WTC11 (cell line): ENCODE results near the gene ENPP6. TPM values are rescaled to one million over a fixed set of nuclear protein-coding genes. Genes with fewer than 3 reads are reported as not detected.

Experiments used
- ATAC-seq: fragments of 200-7000 bp; cut with Tn5 transposase; 2 replicates; pipeline ENCODE4 v1.10.0; 2021; ENCODE audit warnings: mild to moderate bottlenecking, moderate library complexity
- CTCF ChIA-PET: fragments of 300-600 bp; sonication (Branson Sonifier 250); formaldehyde crosslinking; loops from one replicate; lab custom pipeline; 2021; ENCODE audit warnings: antibody characterized with exemption; lab: Charles Lee
- POLR2A ChIA-PET: fragments of 350-600 bp; sonication (Branson Sonifier 250); formaldehyde crosslinking; loops from one replicate; lab custom pipeline; 2021; ENCODE audit warnings: antibody characterized with exemption; lab: Charles Lee
- DNase-seq: peaks from one replicate; pipeline ENCODE4 v3.0.0; 2021; ENCODE audit warnings: low spot score
- H3K27ac Mint-ChIP-seq: 2 replicates; pipeline ENCODE4 v1.8.0; 2021; ENCODE audit warnings: mixed read lengths
- H3K27me3 Mint-ChIP-seq: 2 replicates; pipeline ENCODE4 v1.8.0; 2021; ENCODE audit warnings: low read depth, mild to moderate bottlenecking, moderate library complexity, mixed read lengths
- H3K36me3 Mint-ChIP-seq: 2 replicates; pipeline ENCODE4 v1.8.0; 2021; ENCODE audit warnings: mixed read lengths
- H3K4me1 Mint-ChIP-seq: 2 replicates; pipeline ENCODE4 v1.8.0; 2022; ENCODE audit warnings: mixed read lengths
- H3K4me3 Mint-ChIP-seq: 2 replicates; pipeline ENCODE4 v1.8.0; 2021; ENCODE audit warnings: mild to moderate bottlenecking, moderate library complexity, mixed read lengths
- H3K9me3 Mint-ChIP-seq: 2 replicates; pipeline ENCODE4 v1.8.0; 2021; ENCODE audit warnings: mixed read lengths
- CREM ChIP-seq: sonication (generic); formaldehyde crosslinking; IDR thresholded peaks from 2 replicates; pipeline ENCODE4 v1.8.1; 2022; ENCODE audit warnings: mild to moderate bottlenecking, missing genetic modification reagents, moderate library complexity
- EMX1 ChIP-seq: fragments of 250-450 bp; sonication (Bioruptor Pico); IDR thresholded peaks from 2 replicates; pipeline ENCODE4 v1.8.0; 2021; ENCODE audit warnings: mild to moderate bottlenecking
- ESRRA ChIP-seq: sonication (generic); formaldehyde crosslinking; IDR thresholded peaks from 2 replicates; pipeline ENCODE4 v1.8.1; 2022; ENCODE audit warnings: mild to moderate bottlenecking, missing genetic modification reagents, borderline replicate concordance
- FOXP1 ChIP-seq: sonication (generic); formaldehyde crosslinking; IDR thresholded peaks from 2 replicates; pipeline ENCODE4 v1.8.0; 2022; ENCODE audit warnings: missing genetic modification reagents, mild to moderate bottlenecking, moderate library complexity, borderline replicate concordance
- MXD4 ChIP-seq: fragments of 250-450 bp; sonication (Bioruptor Pico); IDR thresholded peaks from 2 replicates; pipeline ENCODE4 v1.8.0; 2021; ENCODE audit warnings: mild to moderate bottlenecking, moderate library complexity, borderline replicate concordance
- NFE2L1 ChIP-seq: sonication (generic); formaldehyde crosslinking; IDR thresholded peaks from 2 replicates; pipeline ENCODE4 v1.8.1; 2023; ENCODE audit warnings: missing genetic modification reagents
- OVOL2 ChIP-seq: fragments of 250-450 bp; sonication (Bioruptor Pico); IDR thresholded peaks from 2 replicates; pipeline ENCODE4 v1.9.0; 2021; ENCODE audit warnings: mild to moderate bottlenecking, borderline replicate concordance
- SMAD4 ChIP-seq: sonication (generic); formaldehyde crosslinking; IDR thresholded peaks from 2 replicates; pipeline ENCODE4 v1.8.0; 2022; ENCODE audit warnings: mild to moderate bottlenecking, missing genetic modification reagents
- TEAD1 ChIP-seq: sonication (generic); formaldehyde crosslinking; IDR thresholded peaks from 2 replicates; pipeline ENCODE4 v1.8.0; 2022; ENCODE audit warnings: mild to moderate bottlenecking, missing genetic modification reagents
- ZNF121 ChIP-seq: sonication (generic); formaldehyde crosslinking; IDR thresholded peaks from 2 replicates; pipeline ENCODE4 v1.8.0; 2023; ENCODE audit warnings: missing genetic modification reagents
- ZNF317 ChIP-seq: sonication (generic); formaldehyde crosslinking; IDR thresholded peaks from 2 replicates; pipeline ENCODE4 v1.8.1; 2023; ENCODE audit warnings: low read depth, mild to moderate bottlenecking, moderate library complexity, missing genetic modification reagents, borderline replicate concordance
- ZNF396 ChIP-seq: fragments of 250-450 bp; sonication (Bioruptor Pico); IDR thresholded peaks from 2 replicates; pipeline ENCODE4 v1.8.0; 2021; ENCODE audit warnings: mild to moderate bottlenecking, moderate library complexity, borderline replicate concordance
- total RNA-seq: library from RNA; stranded (reverse); gene quantifications from 3 replicates; pipeline ENCODE4 v1.2.3, GENCODE V29; 2021
- TF ChIP-seq, protein P1 (sequence below): sonication (generic); formaldehyde crosslinking; IDR thresholded peaks from 2 replicates; pipeline ENCODE4 v1.8.1; 2023; ENCODE audit warnings: mild to moderate bottlenecking, missing genetic modification reagents
- TF ChIP-seq, protein P2 (sequence below): sonication (generic); formaldehyde crosslinking; IDR thresholded peaks from 2 replicates; pipeline ENCODE4 v1.8.1; 2023; ENCODE audit warnings: mild to moderate bottlenecking, missing genetic modification reagents, moderate library complexity
- TF ChIP-seq, protein P3 (sequence below): sonication (generic); formaldehyde crosslinking; IDR thresholded peaks from 2 replicates; pipeline ENCODE4 v1.8.1; 2023; ENCODE audit warnings: mild to moderate bottlenecking, missing genetic modification reagents
- TF ChIP-seq, protein P4 (sequence below): sonication (generic); formaldehyde crosslinking; IDR thresholded peaks from 2 replicates; pipeline ENCODE4 v1.8.1; 2022; ENCODE audit warnings: mild to moderate bottlenecking, moderate library complexity, missing genetic modification reagents
- TF ChIP-seq, protein P5 (sequence below): fragments of 250-450 bp; sonication (Bioruptor Pico); IDR thresholded peaks from 2 replicates; pipeline ENCODE4 v1.9.0; 2021; ENCODE audit warnings: mild to moderate bottlenecking
- TF ChIP-seq, protein P6 (sequence below): sonication (generic); formaldehyde crosslinking; IDR thresholded peaks from 2 replicates; pipeline ENCODE4 v1.8.1; 2022; ENCODE audit warnings: low read depth, missing genetic modification reagents, borderline replicate concordance
- TF ChIP-seq, protein P7 (sequence below): sonication (generic); formaldehyde crosslinking; IDR thresholded peaks from 2 replicates; pipeline ENCODE4 v1.8.0; 2023; ENCODE audit warnings: mild to moderate bottlenecking, missing genetic modification reagents

Gene ENPP6
- total RNA-seq, 1 experiment from 2014 or later, result 0.09 TPM

DNA sequence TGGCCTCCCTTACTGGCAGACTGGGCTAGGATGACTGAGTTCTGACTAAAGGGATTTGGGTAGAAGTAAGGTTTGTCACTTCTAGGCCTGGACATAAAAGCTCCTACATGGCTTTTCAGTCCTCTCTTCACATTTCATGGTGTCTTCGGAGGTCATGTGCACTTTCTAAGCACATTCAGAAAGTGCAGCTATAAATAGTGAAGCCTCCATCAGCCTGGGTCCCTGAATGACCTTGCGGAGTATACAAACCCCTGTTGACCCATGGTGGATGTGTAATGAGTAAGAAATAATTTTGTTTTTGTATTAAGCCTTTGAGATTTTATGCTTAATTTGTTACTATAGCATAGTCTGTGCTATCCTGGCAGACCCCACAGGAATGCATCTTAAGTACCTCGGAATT, 158.6 kb downstream of the ENPP6 start:
- Mint-ChIP-seq H3K27me3 (no peaks in the 10 kb centered on the region; the same call in 1 of the 2 replicates), H3K4me3 (no peak overlapping the region), H3K36me3 (no peaks in the 10 kb centered on the region), H3K4me1 (peaks cover 15% of the 10 kb centered on the region), H3K9me3 (no peaks in the 10 kb centered on the region), H3K27ac (no peak overlapping the region)
- CTCF ChIA-PET, result no interaction called here
- TF ChIP-seq FOXP1 (CRISPR knock-in tag) (no peak), CREM (no peak), EMX1 (CRISPR knock-in tag) (no peak), ZNF317 (no peak)
- TF ChIP-seq, protein P1, sequence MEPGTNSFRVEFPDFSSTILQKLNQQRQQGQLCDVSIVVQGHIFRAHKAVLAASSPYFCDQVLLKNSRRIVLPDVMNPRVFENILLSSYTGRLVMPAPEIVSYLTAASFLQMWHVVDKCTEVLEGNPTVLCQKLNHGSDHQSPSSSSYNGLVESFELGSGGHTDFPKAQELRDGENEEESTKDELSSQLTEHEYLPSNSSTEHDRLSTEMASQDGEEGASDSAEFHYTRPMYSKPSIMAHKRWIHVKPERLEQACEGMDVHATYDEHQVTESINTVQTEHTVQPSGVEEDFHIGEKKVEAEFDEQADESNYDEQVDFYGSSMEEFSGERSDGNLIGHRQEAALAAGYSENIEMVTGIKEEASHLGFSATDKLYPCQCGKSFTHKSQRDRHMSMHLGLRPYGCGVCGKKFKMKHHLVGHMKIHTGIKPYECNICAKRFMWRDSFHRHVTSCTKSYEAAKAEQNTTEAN, result no peak
- TF ChIP-seq, protein P2, sequence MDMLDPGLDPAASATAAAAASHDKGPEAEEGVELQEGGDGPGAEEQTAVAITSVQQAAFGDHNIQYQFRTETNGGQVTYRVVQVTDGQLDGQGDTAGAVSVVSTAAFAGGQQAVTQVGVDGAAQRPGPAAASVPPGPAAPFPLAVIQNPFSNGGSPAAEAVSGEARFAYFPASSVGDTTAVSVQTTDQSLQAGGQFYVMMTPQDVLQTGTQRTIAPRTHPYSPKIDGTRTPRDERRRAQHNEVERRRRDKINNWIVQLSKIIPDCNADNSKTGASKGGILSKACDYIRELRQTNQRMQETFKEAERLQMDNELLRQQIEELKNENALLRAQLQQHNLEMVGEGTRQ (CRISPR knock-in tag), result no peak
- DNase-seq, result no peak
- no peak for ATAC-seq
- POLR2A ChIA-PET, result no interaction called here

DNA sequence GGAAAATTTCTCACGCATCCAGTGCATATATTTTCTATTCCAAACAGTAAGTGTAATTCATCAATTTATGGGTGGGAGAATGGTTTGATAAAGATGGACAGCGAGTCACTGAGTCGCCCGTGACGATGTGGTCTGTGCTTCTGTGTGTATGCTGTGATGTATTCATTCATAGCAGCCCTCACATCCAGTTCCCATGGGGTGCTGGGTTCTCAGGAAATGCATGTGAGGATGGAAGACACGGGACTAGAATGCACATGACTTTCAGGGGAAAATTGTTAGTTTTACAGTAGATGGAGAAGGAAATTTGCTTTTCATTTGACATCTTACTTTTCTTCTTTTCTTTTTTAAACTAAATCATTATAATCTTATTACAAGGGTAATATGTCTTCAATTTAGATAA, 159.6 kb downstream of the ENPP6 start:
- ATAC-seq (no peak), DNase-seq (no peak)
- ChIA-PET POLR2A (no interaction called here), CTCF (no interaction called here)
- Mint-ChIP-seq H3K4me1 (peaks cover 15% of the 10 kb centered on the region), H3K4me3 (no peak overlapping the region), H3K36me3 (no peaks in the 10 kb centered on the region), H3K9me3 (no peaks in the 10 kb centered on the region), H3K27me3 (no peaks in the 10 kb centered on the region; the same call in 1 of the 2 replicates), H3K27ac (no peak overlapping the region)
- no peak for TF ChIP-seq NFE2L1 (CRISPR knock-in tag)
- TF ChIP-seq MXD4, result no peak
- TF ChIP-seq OVOL2 (CRISPR knock-in tag), result no peak
- TF ChIP-seq, protein P3, sequence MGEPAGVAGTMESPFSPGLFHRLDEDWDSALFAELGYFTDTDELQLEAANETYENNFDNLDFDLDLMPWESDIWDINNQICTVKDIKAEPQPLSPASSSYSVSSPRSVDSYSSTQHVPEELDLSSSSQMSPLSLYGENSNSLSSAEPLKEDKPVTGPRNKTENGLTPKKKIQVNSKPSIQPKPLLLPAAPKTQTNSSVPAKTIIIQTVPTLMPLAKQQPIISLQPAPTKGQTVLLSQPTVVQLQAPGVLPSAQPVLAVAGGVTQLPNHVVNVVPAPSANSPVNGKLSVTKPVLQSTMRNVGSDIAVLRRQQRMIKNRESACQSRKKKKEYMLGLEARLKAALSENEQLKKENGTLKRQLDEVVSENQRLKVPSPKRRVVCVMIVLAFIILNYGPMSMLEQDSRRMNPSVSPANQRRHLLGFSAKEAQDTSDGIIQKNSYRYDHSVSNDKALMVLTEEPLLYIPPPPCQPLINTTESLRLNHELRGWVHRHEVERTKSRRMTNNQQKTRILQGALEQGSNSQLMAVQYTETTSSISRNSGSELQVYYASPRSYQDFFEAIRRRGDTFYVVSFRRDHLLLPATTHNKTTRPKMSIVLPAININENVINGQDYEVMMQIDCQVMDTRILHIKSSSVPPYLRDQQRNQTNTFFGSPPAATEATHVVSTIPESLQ, result no peak

DNA sequence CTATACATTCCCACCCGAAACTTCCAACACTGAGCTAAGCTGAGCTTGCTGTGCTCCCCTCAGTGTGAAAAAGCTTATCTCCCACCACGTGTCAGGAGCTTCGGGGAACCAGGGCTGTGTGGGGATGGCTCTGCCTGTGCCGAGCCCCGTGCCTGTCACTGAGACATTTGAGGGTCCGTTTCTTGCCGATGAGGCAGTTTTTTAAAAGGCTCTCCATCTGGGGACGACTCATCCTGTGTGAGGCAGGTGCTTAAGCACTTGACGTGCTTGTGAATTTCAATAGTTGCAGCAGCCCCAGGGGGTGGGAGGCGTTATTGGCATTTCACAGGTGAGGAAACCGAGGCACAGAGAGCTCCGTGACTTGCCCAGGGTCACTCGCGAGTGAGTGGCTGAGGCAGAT, 160.8 kb downstream of the ENPP6 start:
- Mint-ChIP-seq H3K36me3 (no peaks in the 10 kb centered on the region), H3K27me3 (no peaks in the 10 kb centered on the region; the same call in 1 of the 2 replicates), H3K4me3 (no peak overlapping the region), H3K9me3 (no peaks in the 10 kb centered on the region), H3K4me1 (peaks cover 15% of the 10 kb centered on the region), H3K27ac (no peak overlapping the region)
- CTCF ChIA-PET, result no interaction called here
- POLR2A ChIA-PET, result no interaction called here
- ATAC-seq (no peak; the same call in none of the 2 replicates), DNase-seq (no peak)
- TF ChIP-seq, protein P4, sequence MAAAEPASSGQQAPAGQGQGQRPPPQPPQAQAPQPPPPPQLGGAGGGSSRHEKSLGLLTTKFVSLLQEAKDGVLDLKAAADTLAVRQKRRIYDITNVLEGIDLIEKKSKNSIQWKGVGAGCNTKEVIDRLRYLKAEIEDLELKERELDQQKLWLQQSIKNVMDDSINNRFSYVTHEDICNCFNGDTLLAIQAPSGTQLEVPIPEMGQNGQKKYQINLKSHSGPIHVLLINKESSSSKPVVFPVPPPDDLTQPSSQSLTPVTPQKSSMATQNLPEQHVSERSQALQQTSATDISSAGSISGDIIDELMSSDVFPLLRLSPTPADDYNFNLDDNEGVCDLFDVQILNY, result no peak
- TF ChIP-seq, protein P5, sequence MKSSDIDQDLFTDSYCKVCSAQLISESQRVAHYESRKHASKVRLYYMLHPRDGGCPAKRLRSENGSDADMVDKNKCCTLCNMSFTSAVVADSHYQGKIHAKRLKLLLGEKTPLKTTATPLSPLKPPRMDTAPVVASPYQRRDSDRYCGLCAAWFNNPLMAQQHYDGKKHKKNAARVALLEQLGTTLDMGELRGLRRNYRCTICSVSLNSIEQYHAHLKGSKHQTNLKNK (CRISPR knock-in tag), result no peak
- TF ChIP-seq, protein P6, sequence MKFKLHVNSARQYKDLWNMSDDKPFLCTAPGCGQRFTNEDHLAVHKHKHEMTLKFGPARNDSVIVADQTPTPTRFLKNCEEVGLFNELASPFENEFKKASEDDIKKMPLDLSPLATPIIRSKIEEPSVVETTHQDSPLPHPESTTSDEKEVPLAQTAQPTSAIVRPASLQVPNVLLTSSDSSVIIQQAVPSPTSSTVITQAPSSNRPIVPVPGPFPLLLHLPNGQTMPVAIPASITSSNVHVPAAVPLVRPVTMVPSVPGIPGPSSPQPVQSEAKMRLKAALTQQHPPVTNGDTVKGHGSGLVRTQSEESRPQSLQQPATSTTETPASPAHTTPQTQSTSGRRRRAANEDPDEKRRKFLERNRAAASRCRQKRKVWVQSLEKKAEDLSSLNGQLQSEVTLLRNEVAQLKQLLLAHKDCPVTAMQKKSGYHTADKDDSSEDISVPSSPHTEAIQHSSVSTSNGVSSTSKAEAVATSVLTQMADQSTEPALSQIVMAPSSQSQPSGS (CRISPR knock-in tag), result no peak
- TF ChIP-seq TEAD1, result no peak
- no peak for TF ChIP-seq ZNF317
- no peak for TF ChIP-seq ZNF121 (CRISPR knock-in tag)
- TF ChIP-seq, protein P7, sequence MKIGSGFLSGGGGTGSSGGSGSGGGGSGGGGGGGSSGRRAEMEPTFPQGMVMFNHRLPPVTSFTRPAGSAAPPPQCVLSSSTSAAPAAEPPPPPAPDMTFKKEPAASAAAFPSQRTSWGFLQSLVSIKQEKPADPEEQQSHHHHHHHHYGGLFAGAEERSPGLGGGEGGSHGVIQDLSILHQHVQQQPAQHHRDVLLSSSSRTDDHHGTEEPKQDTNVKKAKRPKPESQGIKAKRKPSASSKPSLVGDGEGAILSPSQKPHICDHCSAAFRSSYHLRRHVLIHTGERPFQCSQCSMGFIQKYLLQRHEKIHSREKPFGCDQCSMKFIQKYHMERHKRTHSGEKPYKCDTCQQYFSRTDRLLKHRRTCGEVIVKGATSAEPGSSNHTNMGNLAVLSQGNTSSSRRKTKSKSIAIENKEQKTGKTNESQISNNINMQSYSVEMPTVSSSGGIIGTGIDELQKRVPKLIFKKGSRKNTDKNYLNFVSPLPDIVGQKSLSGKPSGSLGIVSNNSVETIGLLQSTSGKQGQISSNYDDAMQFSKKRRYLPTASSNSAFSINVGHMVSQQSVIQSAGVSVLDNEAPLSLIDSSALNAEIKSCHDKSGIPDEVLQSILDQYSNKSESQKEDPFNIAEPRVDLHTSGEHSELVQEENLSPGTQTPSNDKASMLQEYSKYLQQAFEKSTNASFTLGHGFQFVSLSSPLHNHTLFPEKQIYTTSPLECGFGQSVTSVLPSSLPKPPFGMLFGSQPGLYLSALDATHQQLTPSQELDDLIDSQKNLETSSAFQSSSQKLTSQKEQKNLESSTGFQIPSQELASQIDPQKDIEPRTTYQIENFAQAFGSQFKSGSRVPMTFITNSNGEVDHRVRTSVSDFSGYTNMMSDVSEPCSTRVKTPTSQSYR (CRISPR knock-in tag), result no peak
- no peak for TF ChIP-seq CREM
- no peak for TF ChIP-seq ZNF396 (CRISPR knock-in tag)
- TF ChIP-seq SMAD4 (CRISPR knock-in tag), result no peak
- no peak for TF ChIP-seq ESRRA (CRISPR knock-in tag)
